Nephron (organoid): ENCODE measurements around the gene CTNNA3.
A peak's percentile ranks its signal among the peaks of the same experiment; 100 is the strongest.

Experiments
- H3K27ac Mint-ChIP-seq, 3 experiments: 2 replicates each; pipeline ENCODE4 v1.8.0; 2020; ENCODE audit warnings: mixed read lengths in 3 of 3, mild to moderate bottlenecking in 2 of 3, moderate library complexity in 1 of 3
- H3K27me3 Mint-ChIP-seq: 2 replicates; pipeline ENCODE4 v1.8.0; 2021; ENCODE audit warnings: low read depth, mild to moderate bottlenecking, moderate library complexity, mixed read lengths
- H3K36me3 Mint-ChIP-seq: 2 replicates; pipeline ENCODE4 v1.8.0; 2020; ENCODE audit warnings: low read depth, mixed read lengths
- H3K4me1 Mint-ChIP-seq: 2 replicates; pipeline ENCODE4 v1.8.0; 2020; ENCODE audit warnings: mixed read lengths
- H3K4me3 Mint-ChIP-seq, 3 experiments: 2 replicates each; pipeline ENCODE4 v1.8.0; 2020; ENCODE audit warnings: mild to moderate bottlenecking in 3 of 3, mixed read lengths in 3 of 3, moderate library complexity in 2 of 3
- H3K9me3 Mint-ChIP-seq: 2 replicates; pipeline ENCODE4 v1.8.0; 2020; ENCODE audit warnings: mixed read lengths
- TF ChIP-seq, protein P1 (sequence below), 3 experiments: fragments of 200-600 bp; sonication (generic); IDR thresholded peaks; one replicate each; pipeline ENCODE4 v1.5.0; 2021; ENCODE audit warnings: antibody characterized with exemption in 3 of 3; ENCODE audit not compliant: unreplicated experiment in 3 of 3

CTNNA3 gene

DNA sequence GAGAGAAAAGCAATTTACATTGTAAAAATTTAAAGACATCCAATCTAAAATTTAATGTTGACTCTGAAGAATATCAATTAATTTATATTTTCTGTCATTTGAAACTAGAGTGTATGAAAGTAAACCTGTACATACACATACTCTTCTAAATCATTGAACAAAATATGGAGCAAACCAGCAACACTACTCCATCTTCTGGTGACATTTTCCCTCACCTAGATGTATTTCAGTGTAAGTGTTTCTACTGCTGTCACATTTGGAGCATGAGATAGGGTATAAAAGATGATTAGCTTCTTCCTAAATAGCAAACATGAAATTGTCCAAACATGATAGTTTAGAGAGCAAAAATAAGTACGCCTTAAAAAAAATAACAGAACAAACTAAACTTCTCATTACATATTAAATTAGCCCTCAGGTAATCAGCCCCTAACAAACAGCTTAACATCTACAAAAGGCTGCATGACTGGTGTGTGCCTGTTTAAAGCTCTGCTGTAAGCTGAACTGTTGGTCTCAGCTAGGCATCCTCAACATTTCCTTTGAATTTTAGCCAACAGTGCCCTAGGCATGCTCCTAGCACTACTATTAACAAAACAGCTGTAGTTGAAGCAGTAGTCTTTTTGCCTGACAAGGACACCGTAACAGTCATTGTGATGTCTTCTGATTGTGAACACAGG, 189.8 kb downstream of the CTNNA3 start:
- Mint-ChIP-seq H3K4me3 (no peak overlapping the region), H3K27ac (no peak overlapping the region), H3K9me3 (peaks cover 20% of the 10 kb centered on the region), H3K4me1 (no peaks in the 10 kb centered on the region), H3K27me3 (no peaks in the 10 kb centered on the region), H3K36me3 (no peaks in the 10 kb centered on the region)
- TF ChIP-seq, protein P1, sequence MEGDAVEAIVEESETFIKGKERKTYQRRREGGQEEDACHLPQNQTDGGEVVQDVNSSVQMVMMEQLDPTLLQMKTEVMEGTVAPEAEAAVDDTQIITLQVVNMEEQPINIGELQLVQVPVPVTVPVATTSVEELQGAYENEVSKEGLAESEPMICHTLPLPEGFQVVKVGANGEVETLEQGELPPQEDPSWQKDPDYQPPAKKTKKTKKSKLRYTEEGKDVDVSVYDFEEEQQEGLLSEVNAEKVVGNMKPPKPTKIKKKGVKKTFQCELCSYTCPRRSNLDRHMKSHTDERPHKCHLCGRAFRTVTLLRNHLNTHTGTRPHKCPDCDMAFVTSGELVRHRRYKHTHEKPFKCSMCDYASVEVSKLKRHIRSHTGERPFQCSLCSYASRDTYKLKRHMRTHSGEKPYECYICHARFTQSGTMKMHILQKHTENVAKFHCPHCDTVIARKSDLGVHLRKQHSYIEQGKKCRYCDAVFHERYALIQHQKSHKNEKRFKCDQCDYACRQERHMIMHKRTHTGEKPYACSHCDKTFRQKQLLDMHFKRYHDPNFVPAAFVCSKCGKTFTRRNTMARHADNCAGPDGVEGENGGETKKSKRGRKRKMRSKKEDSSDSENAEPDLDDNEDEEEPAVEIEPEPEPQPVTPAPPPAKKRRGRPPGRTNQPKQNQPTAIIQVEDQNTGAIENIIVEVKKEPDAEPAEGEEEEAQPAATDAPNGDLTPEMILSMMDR (IDR thresholded peaks at IDR 0.05; ENCODE audit: unreplicated experiment in 3 of 3): no peak

DNA sequence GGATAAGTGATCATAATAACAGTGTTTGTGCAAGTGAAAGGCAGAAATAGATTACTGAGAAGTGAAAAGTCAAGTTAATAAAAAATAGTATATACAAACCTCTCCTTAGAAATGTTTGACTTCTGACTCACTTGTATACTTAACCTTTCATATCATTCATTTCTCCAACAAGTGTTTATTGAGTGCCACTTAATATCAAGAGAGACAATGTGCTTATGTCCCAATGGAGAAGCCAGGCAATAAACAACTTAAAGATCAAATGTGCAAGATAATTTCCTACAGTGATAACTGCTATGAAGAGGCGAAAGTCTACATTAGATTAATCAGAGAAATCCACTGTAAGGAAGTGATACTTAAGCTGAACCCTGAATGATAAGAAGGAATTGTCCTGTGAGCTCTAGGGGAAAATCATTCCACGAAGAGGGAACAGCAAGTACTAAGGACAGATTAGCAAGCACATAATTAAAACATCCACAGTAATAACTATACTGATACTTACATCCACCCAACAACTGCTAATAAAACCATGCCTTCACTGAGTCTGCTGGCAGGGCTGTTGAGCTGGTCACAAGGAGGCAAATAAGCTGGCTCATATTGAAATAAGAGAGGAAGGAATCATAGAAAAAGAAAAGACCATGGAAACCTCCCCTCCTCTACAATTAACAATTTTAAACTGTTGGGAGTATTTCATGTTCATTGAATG, 203.5 kb downstream of the CTNNA3 start:
- H3K36me3 Mint-ChIP-seq: no peaks in the 10 kb centered on the region
- peaks cover 7% of the 10 kb centered on the region for H3K27me3 Mint-ChIP-seq
- peaks cover 2% of the 10 kb centered on the region for H3K9me3 Mint-ChIP-seq
- peaks cover 10% of the 10 kb centered on the region for H3K4me1 Mint-ChIP-seq
- no peak overlapping the region for H3K4me3 Mint-ChIP-seq
- peak overlapping the region in 1 of 3 experiments; percentile 32 for H3K27ac Mint-ChIP-seq
- TF ChIP-seq, protein P1 (IDR thresholded peaks at IDR 0.05; ENCODE audit: unreplicated experiment in 3 of 3): no peak

DNA sequence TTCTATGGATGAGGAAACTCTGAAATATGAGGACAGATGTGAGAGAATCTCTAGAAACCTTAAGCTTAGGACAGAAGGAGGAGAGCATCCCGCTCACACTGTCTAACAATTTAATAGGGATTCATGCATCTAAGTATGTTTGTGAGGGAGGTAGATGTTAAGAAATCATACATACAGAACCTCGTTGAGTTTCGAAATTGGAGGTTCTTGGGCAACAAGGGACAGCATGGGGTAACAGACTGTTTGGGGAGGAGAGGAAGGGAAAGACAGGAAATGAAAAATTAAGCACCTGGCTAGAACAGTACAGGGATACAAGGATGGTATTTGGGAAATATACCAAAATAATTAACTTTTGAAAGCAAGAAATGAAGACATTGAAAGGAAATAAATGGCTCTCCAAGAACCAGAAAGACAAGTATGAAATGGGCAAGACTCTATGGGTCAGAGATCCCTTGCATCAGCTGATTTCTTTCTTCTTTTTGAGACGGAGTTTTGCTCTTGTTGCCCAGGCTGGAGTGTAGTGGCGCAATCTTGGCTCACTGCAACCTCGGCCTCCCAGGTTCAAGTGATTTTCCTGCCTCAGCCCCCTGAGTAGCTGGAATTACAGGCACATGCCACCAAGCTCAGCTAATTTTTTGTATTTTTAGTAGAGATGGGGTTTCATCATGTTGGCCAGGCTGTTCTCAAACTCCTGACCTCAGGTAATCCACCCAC, 207.9 kb downstream of the CTNNA3 start:
- Mint-ChIP-seq H3K9me3 (no peaks in the 10 kb centered on the region), H3K36me3 (no peaks in the 10 kb centered on the region), H3K27me3 (peaks cover 7% of the 10 kb centered on the region), H3K27ac (no peak overlapping the region), H3K4me1 (peaks cover 10% of the 10 kb centered on the region), H3K4me3 (no peak overlapping the region)
- TF ChIP-seq, protein P1 (IDR thresholded peaks at IDR 0.05; ENCODE audit: unreplicated experiment in 3 of 3): no peak

DNA sequence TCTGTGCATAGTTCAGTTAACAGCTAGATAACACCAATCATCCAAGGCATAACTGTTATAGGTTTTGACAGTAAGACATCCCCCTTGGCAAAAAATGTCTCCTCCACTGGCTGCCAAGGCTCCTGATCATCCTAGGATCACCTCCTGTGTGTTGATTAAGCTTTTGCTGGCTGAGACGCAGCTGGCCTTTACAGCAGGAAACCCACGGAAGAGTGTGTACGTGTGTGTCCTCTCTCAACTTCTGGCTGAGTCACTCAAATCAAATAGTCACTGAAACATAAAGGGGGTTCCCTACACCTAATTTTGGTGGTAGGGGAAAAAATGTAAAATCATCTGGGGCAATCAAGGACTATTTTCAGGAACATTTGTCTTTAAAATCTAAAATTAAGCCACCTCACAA, 208.8 kb downstream of the CTNNA3 start:
- peaks cover 5% of the 10 kb centered on the region for H3K4me1 Mint-ChIP-seq
- TF ChIP-seq, protein P1 (IDR thresholded peaks at IDR 0.05; ENCODE audit: unreplicated experiment in 3 of 3): no peak

DNA sequence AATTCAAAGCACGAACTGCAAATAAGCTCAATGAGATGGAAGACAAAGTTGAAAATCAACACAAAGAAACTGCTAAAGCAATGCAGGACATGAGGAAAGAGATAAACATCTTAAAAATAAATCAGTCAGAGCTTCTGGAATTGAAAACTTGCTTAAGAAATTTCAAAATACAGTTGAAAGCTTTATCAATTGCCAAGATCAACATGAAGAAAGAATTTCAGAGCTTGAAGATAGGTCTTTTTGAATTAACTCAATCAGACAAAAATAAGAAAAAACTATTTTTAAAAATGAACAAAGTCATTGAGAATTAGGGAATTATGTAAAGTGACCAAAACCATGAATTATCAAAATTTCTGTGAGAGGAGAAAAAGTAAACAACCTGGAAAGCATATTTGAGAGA, 218.1 kb downstream of the CTNNA3 start:
- TF ChIP-seq, protein P1 (IDR thresholded peaks at IDR 0.05; ENCODE audit: unreplicated experiment in 3 of 3): no peak
- Mint-ChIP-seq H3K27me3 (no peaks in the 10 kb centered on the region), H3K36me3 (no peaks in the 10 kb centered on the region), H3K9me3 (peaks cover 44% of the 10 kb centered on the region), H3K27ac (no peak overlapping the region), H3K4me3 (no peak overlapping the region), H3K4me1 (no peaks in the 10 kb centered on the region)

More for the DNA sequence above, 208.8 kb downstream of the CTNNA3 start:
- H3K27ac Mint-ChIP-seq: no peak overlapping the region
- no peaks in the 10 kb centered on the region for H3K36me3 Mint-ChIP-seq
- peaks cover 7% of the 10 kb centered on the region for H3K27me3 Mint-ChIP-seq
- no peak overlapping the region for H3K4me3 Mint-ChIP-seq
- H3K9me3 Mint-ChIP-seq: peaks cover 5% of the 10 kb centered on the region
